Heart left ventricle (tissue), 16 donors: Measurements from ENCODE around the gene CAPS. TPM values are rescaled to one million over a fixed set of nuclear protein-coding genes. Genes with fewer than 3 reads are reported as not detected.

Experiments
- ATAC-seq, 4 donors: fragments of 200-7000 bp; cut with Tn5 transposase; one replicate each; pipeline ENCODE4 v1.9.1; 2020 to 2022; ENCODE audit warnings: moderate library complexity in 4 of 4, mild to moderate bottlenecking in 3 of 4, moderate number of reproducible peaks in 1 of 4
- DNase-seq, 5 donors: peaks; one replicate each; pipeline ENCODE4 v3.0.0-alpha.2; 2020
- H3K27ac ChIP-seq, 12 donors: fragments of 200-600 bp; sonication (generic) in 4 of 12; one replicate each; pipeline versions ENCODE4 v1.5.0 to v1.8.0; 2016 to 2022; ENCODE audit warnings: mild to moderate bottlenecking in 2 of 12
- H3K27me3 ChIP-seq, 9 donors: fragments of 200-600 bp; sonication (generic) in 2 of 9; one replicate each; pipeline versions ENCODE4 v1.5.1 to v1.8.0; 2016 to 2022; ENCODE audit warnings: mild to moderate bottlenecking in 3 of 9
- H3K36me3 ChIP-seq, 9 donors: fragments of 200-600 bp; sonication (generic) in 2 of 9; one replicate each; pipeline versions ENCODE4 v1.5.0 to v1.8.0; 2018 to 2022; ENCODE audit warnings: mild to moderate bottlenecking in 2 of 9
- H3K4me1 ChIP-seq, 12 donors: fragments of 200-600 bp; sonication (generic) in 4 of 12; one replicate each; pipeline versions ENCODE4 v1.5.0 to v1.8.0; 2016 to 2022; ENCODE audit warnings: mild to moderate bottlenecking in 3 of 12
- H3K4me3 ChIP-seq, 12 donors: fragments of 200-600 bp; sonication (generic) in 4 of 12; one replicate each; pipeline versions ENCODE4 v1.5.0 to v1.8.0; 2017 to 2022; ENCODE audit warnings: mild to moderate bottlenecking in 9 of 12, moderate library complexity in 4 of 12
- H3K9me3 ChIP-seq, 12 donors: fragments of 200-600 bp; sonication (generic) in 4 of 12; one replicate each; pipeline versions ENCODE4 v1.5.0 to v1.8.0; 2016 to 2022; ENCODE audit warnings: mild to moderate bottlenecking in 1 of 12
- CTCF ChIP-seq, 12 donors: fragments of 200-600 bp; sonication (generic) in 4 of 12; IDR thresholded peaks; one replicate each; pipeline versions ENCODE4 v1.5.0 to v1.8.0; 2018 to 2022; ENCODE audit warnings: antibody characterized with exemption in 12 of 12, mild to moderate bottlenecking in 5 of 12
- POLR2A ChIP-seq, 2 donors: fragments of 450-650 bp; IDR thresholded peaks; one replicate each; pipeline ENCODE4 v1.6.1; 2017; ENCODE audit warnings: antibody characterized with exemption in 2 of 2, mild to moderate bottlenecking in 2 of 2, moderate library complexity in 2 of 2
- WGBS, 4 donors: extraction: QIAGEN DNeasy Blood & Tissue Kit in 2 of 4; methylation state at CpG; one replicate each; pipeline versions ENCODE4 v1.1.5 to v1.1.7; 2013 to 2018; 5-methylcytosine and 5-hydroxymethylcytosine counted together
- intact Hi-C, 10 donors: fragments of 100-400 bp; cut with DNase I; formaldehyde crosslinking; loops; one replicate each; pipeline versions ENCODE4 v1.11.1 to v1.14.2; 2022
- polyA plus RNA-seq, 2 donors: library from polyadenylated mRNA; stranded (reverse); fragments of 200-250 nt; gene quantifications; one replicate each; pipeline ENCODE4 v1.2.3, GENCODE V29; 2013
- total RNA-seq, 9 donors: library from RNA; depleted of rRNA in 2 of 9; stranded (reverse); fragments of >200 nt in 2 of 9; fragmentation: NEBNext Ultra II Directional in 3 of 9; extraction: Animal tissue kit (Norgen Biotek cat#: 25700) in 3 of 9; gene quantifications; one replicate each; pipeline versions ENCODE4 v1.1.0 to v1.2.4, GENCODE V29; 2016 to 2023
- donor health status: ischemic (EF 13 %, LVEDD 7.1; RV severe dilation, severe dysfunction).
- donor health status: healthy with polysubstance abuse.
- donor health status: DM: no; HTN: yes; CAD: no.
- donor health status: DM: no; HTN: no; CAD: no.
- donor health status: ischemic (EF 25% LVEDD 6.9; RV normal size, moderate dysfunction).
- donor health status: ischemic (EF 25% LVEDD 5.7; RV mildly dilated, moderate dysfunction).
- donor health status: healthy.
- donor health status: DM: yes; HTN: yes; CAD: no.
- donor health status: ischemic (EF 35%, LVEDD 5.7; RV mildly dilated, moderate dysfunction).
- donor health status: nonischemic (EF 11% LVEDD 7.7; RV severe dilation, severe dysfunction).
- donor health status: DM: yes; HTN: yes; CAD: no.
- donor health status: PGD.
- donor health status: ischemic (EF 29% LVEDD 5.4; RV normal size, mild dysfunction).
- donor health status: nonischemic (EF 23%, LVEDD 6.1; RV moderate dilation, normal function).

Gene CAPS
- total and polyA plus RNA-seq, 11 donors: 1.2 to 6.2 (median 3.3) TPM

DNA sequence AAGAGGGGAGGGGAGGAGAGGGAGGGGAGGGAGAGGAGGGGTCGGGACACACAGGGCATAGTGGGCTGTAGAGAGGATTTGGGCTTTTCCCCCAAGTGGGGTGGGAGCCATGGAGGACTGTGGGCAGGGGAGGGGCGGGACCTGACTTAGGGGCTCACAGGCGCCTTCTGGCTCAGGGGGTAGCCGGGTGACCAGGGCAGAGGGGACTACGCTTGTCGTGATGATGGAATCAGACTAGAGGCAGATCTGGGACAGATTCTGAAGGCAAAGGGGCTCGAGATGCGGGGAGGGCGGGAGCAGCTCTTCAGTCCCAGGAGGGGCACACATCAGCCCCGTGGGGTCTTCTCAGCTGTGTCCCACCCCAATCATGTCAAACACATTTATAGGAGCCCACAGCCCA lies 24.0 kb upstream of the CAPS start:
- H3K27ac ChIP-seq: peak overlapping the region in 1 of 12 donors; percentile 46
- intact Hi-C loops: loop anchor here in 9 of 10 donors (2.0 to 5.0 kb wide), 4 partner anchors 63 to 88 kb away; partner anchors contain the start of gene NRTN (in 1 of the 9)
- TF ChIP-seq CTCF (IDR thresholded peaks at IDR 0.05) (no peak), POLR2A (IDR thresholded peaks at IDR 0.05) (no peak)
- no peak overlapping the region for H3K4me3 ChIP-seq
- WGBS, 4 donors: 58 to 65% (median 62%) methylated on average over 10 of the region's 10 CpGs
- peaks cover 0 to 15% (median 0%) of the 10 kb centered on the region in 9 donors for H3K27me3 ChIP-seq
- peaks cover 0 to 37% (median 20%) of the 10 kb centered on the region in 12 donors for H3K4me1 ChIP-seq
- DNase-seq (no peak), ATAC-seq (no peak)
- no peaks in the 10 kb centered on the region for H3K9me3 ChIP-seq
- H3K36me3 ChIP-seq: peaks cover 0 to 6% (median 2%) of the 10 kb centered on the region in 9 donors

GRCh38 chr19:5891572-5891937 lies 22.5 kb upstream of the CAPS start:
- TF ChIP-seq POLR2A (IDR thresholded peaks at IDR 0.05) (no peak), CTCF (IDR thresholded peaks at IDR 0.05) (no peak)

DNA sequence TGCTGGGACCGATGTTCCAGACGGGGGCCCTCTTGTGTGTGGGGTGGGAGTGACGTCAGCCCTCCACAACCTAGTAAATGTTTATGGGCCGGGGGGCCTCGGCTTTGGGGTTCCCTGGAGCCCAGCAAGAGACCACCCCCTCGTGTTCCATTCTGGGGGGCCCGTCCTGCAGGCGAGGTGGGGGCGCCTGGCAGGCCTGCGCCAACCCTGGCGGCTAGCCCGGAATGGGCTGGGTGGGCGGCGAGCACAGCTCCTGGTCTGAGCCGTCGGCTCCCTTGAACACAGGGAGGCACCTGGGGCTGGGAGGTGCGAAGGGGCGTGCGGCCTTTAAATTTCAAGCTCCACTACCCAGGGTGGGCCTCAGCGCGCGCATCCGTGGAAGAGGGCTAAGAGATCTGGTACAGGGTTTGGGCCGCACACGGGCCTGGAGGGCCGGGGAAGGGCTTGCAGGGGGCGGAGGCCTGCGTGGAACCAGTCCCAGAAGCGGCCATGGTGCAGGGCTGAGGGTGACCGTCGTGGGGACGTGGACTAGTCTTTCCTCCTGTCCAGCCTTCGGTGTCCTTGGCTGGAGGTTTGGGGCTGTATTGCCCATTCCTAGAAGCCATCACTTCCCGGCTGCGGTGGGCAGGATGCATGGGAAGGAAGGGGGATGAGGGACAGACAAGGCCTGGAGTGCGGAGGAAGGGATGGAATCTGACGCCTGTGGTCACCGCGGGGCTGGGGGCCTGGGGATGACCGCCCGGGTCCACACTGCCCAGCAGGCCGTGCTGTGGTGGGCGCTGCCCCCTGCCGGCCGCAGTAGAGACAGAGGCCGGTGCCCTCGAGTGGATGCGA lies 21.9 kb upstream of the CAPS start:
- WGBS, 4 donors: 7 to 12% (median 12%) methylated on average over 31 to 48 of the region's 48 CpGs
- Histone ChIP-seq H3K4me1 (peaks cover 0 to 56% (median 27%) of the 10 kb centered on the region in 12 donors), H3K36me3 (peaks cover 0 to 27% (median 16%) of the 10 kb centered on the region in 9 donors), H3K27me3 (peaks cover 0 to 15% (median 0%) of the 10 kb centered on the region in 9 donors), H3K27ac (peak overlapping the region in 1 of 12 donors; percentile 89), H3K9me3 (no peaks in the 10 kb centered on the region), H3K4me3 (no peak overlapping the region)
- peak; percentile 17 to 38 (median 29) for ATAC-seq
- DNase-seq: peak in 1 of 5 donors; percentile 55
- TF ChIP-seq CTCF (IDR thresholded peaks at IDR 0.05): peak; percentile 44 to 73 (median 61)
- no peak for TF ChIP-seq POLR2A (IDR thresholded peaks at IDR 0.05)
- intact Hi-C loops: loop anchor here (2.0 to 5.0 kb wide), 5 partner anchors 65 to 90 kb away; partner anchors contain the start of gene NRTN (in 3 of the 10)

More at GRCh38 chr19:5891572-5891937, 22.5 kb upstream of the CAPS start:
- H3K4me1 ChIP-seq: peaks cover 0 to 51% (median 27%) of the 10 kb centered on the region in 12 donors
- no peak for DNase-seq
- H3K27me3 ChIP-seq: peaks cover 0 to 15% (median 0%) of the 10 kb centered on the region in 9 donors
- intact Hi-C loops: loop anchor here in 9 of 10 donors (2.0 to 5.0 kb wide), 4 partner anchors 64 to 89 kb away; partner anchors contain the start of gene NRTN (in 1 of the 9)
- ATAC-seq: no peak
- H3K27ac ChIP-seq: no peak overlapping the region
- peaks cover 0 to 21% (median 14%) of the 10 kb centered on the region in 9 donors for H3K36me3 ChIP-seq
- H3K9me3 ChIP-seq: no peaks in the 10 kb centered on the region
- H3K4me3 ChIP-seq: no peak overlapping the region
- 48 to 71% (median 59%) methylated on average over 4 of the region's 4 CpGs for WGBS, 4 donors

DNA sequence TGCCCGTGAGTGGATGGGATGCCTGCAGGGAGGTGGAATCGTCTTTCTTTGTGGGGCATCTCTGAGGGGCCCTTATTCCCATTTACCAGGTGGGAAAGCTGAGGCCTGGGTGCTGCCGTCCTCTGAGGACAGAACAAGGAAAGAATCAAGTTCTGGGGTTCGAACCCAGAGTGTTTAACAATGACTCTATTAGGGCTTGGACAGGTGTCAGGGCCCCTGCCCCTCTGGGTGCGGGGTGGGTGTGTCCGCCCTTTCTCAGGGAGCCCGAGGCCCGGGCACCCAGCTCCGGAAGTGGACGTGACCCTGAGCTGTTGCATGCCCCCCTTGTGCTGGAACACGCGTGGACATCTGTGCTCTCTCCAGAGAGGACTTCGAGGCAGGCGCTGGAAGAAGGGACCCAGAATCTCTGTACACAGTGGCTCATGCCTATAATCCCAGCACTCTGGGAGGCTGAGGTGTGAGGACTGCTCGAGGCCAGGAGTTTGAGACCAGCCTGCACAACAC lies 21.2 kb upstream of the CAPS start:
- H3K4me1 ChIP-seq: peaks cover 0 to 60% (median 27%) of the 10 kb centered on the region in 12 donors
- ATAC-seq: no peak
- H3K27ac ChIP-seq: peak overlapping the region in 5 of 12 donors; percentile 82 to 93 (median 89)
- TF ChIP-seq CTCF (IDR thresholded peaks at IDR 0.05): no peak
- no peak for TF ChIP-seq POLR2A (IDR thresholded peaks at IDR 0.05)
- H3K9me3 ChIP-seq: no peaks in the 10 kb centered on the region
- 54 to 65% (median 60%) methylated on average over 11 to 15 of the region's 15 CpGs for WGBS, 4 donors
- DNase-seq: no peak
- H3K27me3 ChIP-seq: peaks cover 0 to 15% (median 0%) of the 10 kb centered on the region in 9 donors
- intact Hi-C loops: loop anchor here in 9 of 10 donors (2.0 to 5.0 kb wide), 5 partner anchors 66 to 91 kb away; partner anchors contain the start of gene NRTN (in 3 of the 9)
- peaks cover 0 to 31% (median 16%) of the 10 kb centered on the region in 9 donors for H3K36me3 ChIP-seq
- no peak overlapping the region for H3K4me3 ChIP-seq
